Kidney epithelial cell (primary cell): ENCODE results near the gene TSHZ3. TPM values are rescaled to one million over a fixed set of nuclear protein-coding genes. Genes with fewer than 3 reads are reported as not detected.

Experiments used
- DNase-seq: peaks from one replicate; pipeline ENCODE4 v3.0.0-alpha.2; 2010; ENCODE audit warnings: low read depth
- H3K27me3 ChIP-seq: 2 replicates; pipeline ENCODE4 v1.6.0; 2011; ENCODE audit warnings: low read length; ENCODE audit not compliant: control insufficient read depth, insufficient read depth
- H3K36me3 ChIP-seq: 2 replicates; pipeline ENCODE4 v1.5.1; 2011; ENCODE audit warnings: low read length; ENCODE audit not compliant: control insufficient read depth, insufficient read depth
- H3K4me3 ChIP-seq: 2 replicates; pipeline ENCODE4 v1.5.1; 2011; ENCODE audit warnings: low read depth, mild to moderate bottlenecking, control low read depth, low read length
- CTCF ChIP-seq: IDR thresholded peaks from 2 replicates; pipeline ENCODE4 v1.5.1; 2011; ENCODE audit warnings: mild to moderate bottlenecking, moderate library complexity, low read length, control low read depth, inconsistent platforms; ENCODE audit not compliant: insufficient read depth, poor library complexity, severe bottlenecking
- total RNA-seq: library from RNA; depleted of rRNA; stranded (reverse); fragments of >200 nt; gene quantifications from 2 replicates; pipeline ENCODE4 v1.2.3, GENCODE V29; 2015

TSHZ3 gene
- total RNA-seq, 1 donor from 2014 or later = 2.4 TPM

GRCh38 chr19:31350033-31350692 is 927 bp upstream of the TSHZ3 start:
- Histone ChIP-seq H3K4me3 (peak overlapping the region; percentile 65), H3K27me3 (peaks cover 45% of the 10 kb centered on the region), H3K36me3 (no peaks in the 10 kb centered on the region)
- TF ChIP-seq CTCF = no peak
- DNase-seq = no peak

GRCh38 chr19:31348481-31349159 is 616 bp downstream of the TSHZ3 start:
- no peak for DNase-seq
- H3K36me3 ChIP-seq = no peaks in the 10 kb centered on the region
- peak overlapping the region; percentile 65 for H3K4me3 ChIP-seq
- peaks cover 30% of the 10 kb centered on the region for H3K27me3 ChIP-seq
- no peak for TF ChIP-seq CTCF

- no peak for DNase-seq
- no peak for TF ChIP-seq CTCF
- no peak overlapping the region for H3K4me3 ChIP-seq
These were observed 1.3 kb downstream of the TSHZ3 start for GRCh38 chr19:31347828-31348392.

GRCh38 chr19:31347354-31347753 is 1.9 kb downstream of the TSHZ3 start:
- H3K27me3 ChIP-seq = peaks cover 17% of the 10 kb centered on the region
- H3K36me3 ChIP-seq = no peaks in the 10 kb centered on the region
- no peak for TF ChIP-seq CTCF
- DNase-seq = no peak
- no peak overlapping the region for H3K4me3 ChIP-seq

More at GRCh38 chr19:31347828-31348392, 1.3 kb downstream of the TSHZ3 start:
- peaks cover 23% of the 10 kb centered on the region for H3K27me3 ChIP-seq
- no peaks in the 10 kb centered on the region for H3K36me3 ChIP-seq

- Histone ChIP-seq H3K27me3 (peaks cover 8% of the 10 kb centered on the region), H3K4me3 (no peak overlapping the region), H3K36me3 (no peaks in the 10 kb centered on the region)
- DNase-seq = no peak
- TF ChIP-seq CTCF = no peak
These were observed 2.8 kb downstream of the TSHZ3 start for GRCh38 chr19:31346184-31347059.
